Muscle layer of colon (tissue), 2 donors: ENCODE measurements around the gene NFKBIE.
A peak's percentile ranks its signal among the peaks of the same experiment; 100 is the strongest.
"Not testable (repeated sequence)": the region's sequence is repeated elsewhere in the genome, so short reads cannot be mapped to it uniquely, and the experiment has no call there.

Experiments used
- H3K27ac ChIP-seq: one replicate; pipeline ENCODE4 v1.7.0; 2013; ENCODE audit warnings: low read depth, mild to moderate bottlenecking, low read length, moderate library complexity
- H3K27me3 ChIP-seq, 2 donors: one replicate each; pipeline ENCODE4 v1.7.0; 2013; ENCODE audit warnings: low read length in 2 of 2, mild to moderate bottlenecking in 2 of 2; ENCODE audit not compliant: insufficient read depth in 2 of 2, control insufficient read depth in 1 of 2
- H3K36me3 ChIP-seq: one replicate; pipeline ENCODE4 v1.7.0; 2013; ENCODE audit warnings: mild to moderate bottlenecking, low read length; ENCODE audit not compliant: insufficient read depth
- H3K4me1 ChIP-seq: one replicate; pipeline ENCODE4 v1.7.0; 2013; ENCODE audit warnings: mild to moderate bottlenecking, low read length; ENCODE audit not compliant: insufficient read depth
- H3K4me3 ChIP-seq, 2 donors: one replicate each; pipeline ENCODE4 v1.7.0; 2013; ENCODE audit warnings: low read length in 2 of 2, low read depth in 1 of 2, mild to moderate bottlenecking in 1 of 2, moderate library complexity in 1 of 2
- H3K9ac ChIP-seq: one replicate; pipeline ENCODE4 v1.7.0; 2013; ENCODE audit warnings: low read length
- H3K9me3 ChIP-seq: one replicate; pipeline ENCODE4 v1.7.0; 2013; ENCODE audit warnings: mild to moderate bottlenecking, low read length
- donor health status: abdominal sarcoma.
- donor health status: Adenocarcinoma of cecum.

Gene NFKBIE

GRCh38 chr6:44265007-44265721, at the start of gene NFKBIE:
TSS of gene NFKBIE (minus strand) at chr6:44265551. CDS start at chr6:44265346, 205 bp downstream.
- Histone ChIP-seq H3K36me3 (peaks cover 2% of the 10 kb centered on the region), H3K9ac (peak within 1 kb of the TSS; percentile 53)

GRCh38 chr6:44314657-44315056, 49.3 kb upstream of the NFKBIE start:
- H3K27me3 ChIP-seq = not testable (repeated sequence)
- peaks cover 18% of the 10 kb centered on the region for H3K36me3 ChIP-seq

More at GRCh38 chr6:44265007-44265721, at the start of gene NFKBIE:
- H3K9me3 ChIP-seq = no peaks in the 10 kb centered on the region
- H3K4me3 ChIP-seq = peak within 1 kb of the TSS; percentile 79 to 81
- peaks cover 29% of the 10 kb centered on the region for H3K4me1 ChIP-seq
- peak within 1 kb of the TSS; percentile 84 for H3K27ac ChIP-seq
- H3K27me3 ChIP-seq = peaks cover 15 to 19% of the 10 kb centered on the region in 2 donors

GRCh38 chr6:44312901-44313788, 47.8 kb upstream of the NFKBIE start, which contains the start of gene AARS2:
TSS of gene AARS2 (minus strand) at chr6:44313347. CDS start at chr6:44313323, 24 bp downstream.
- peak within 1 kb of the TSS; percentile 75 for H3K27ac ChIP-seq
- H3K36me3 ChIP-seq = peaks cover 27% of the 10 kb centered on the region
- peak within 1 kb of the TSS; percentile 80 to 88 for H3K4me3 ChIP-seq
- no peaks in the 10 kb centered on the region for H3K9me3 ChIP-seq
- H3K27me3 ChIP-seq = no peaks in the 10 kb centered on the region
- H3K9ac ChIP-seq = peak within 1 kb of the TSS; percentile 53
- H3K4me1 ChIP-seq = peaks cover 8% of the 10 kb centered on the region

More at GRCh38 chr6:44314657-44315056, 49.3 kb upstream of the NFKBIE start:
- H3K9me3 ChIP-seq, H3K4me1 ChIP-seq, H3K27ac ChIP-seq, H3K9ac ChIP-seq, H3K4me3 ChIP-seq: not testable (repeated sequence)

GRCh38 chr6:44311767-44312166, 46.4 kb upstream of the NFKBIE start:
- Histone ChIP-seq H3K9me3 (no peaks in the 10 kb centered on the region), H3K4me1 (peaks cover 8% of the 10 kb centered on the region), H3K4me3 (peak overlapping the region in 1 of 2 donors; percentile 80), H3K36me3 (peaks cover 41% of the 10 kb centered on the region), H3K27me3 (no peaks in the 10 kb centered on the region), H3K27ac (no peak overlapping the region), H3K9ac (peak overlapping the region; percentile 53)

- Histone ChIP-seq H3K9ac (no peak overlapping the region), H3K9me3 (no peaks in the 10 kb centered on the region), H3K4me3 (no peak overlapping the region), H3K27ac (no peak overlapping the region), H3K27me3 (no peaks in the 10 kb centered on the region), H3K4me1 (peaks cover 8% of the 10 kb centered on the region), H3K36me3 (peaks cover 46% of the 10 kb centered on the region)
Observed at GRCh38 chr6:44311304-44311703, 46.0 kb upstream of the NFKBIE start.

GRCh38 chr6:44310241-44310640, 44.9 kb upstream of the NFKBIE start:
- Histone ChIP-seq H3K27ac (no peak overlapping the region), H3K4me1 (peaks cover 8% of the 10 kb centered on the region), H3K36me3 (peaks cover 55% of the 10 kb centered on the region), H3K4me3 (no peak overlapping the region), H3K9me3 (no peaks in the 10 kb centered on the region), H3K27me3 (no peaks in the 10 kb centered on the region), H3K9ac (no peak overlapping the region)

- Histone ChIP-seq H3K27ac (no peak overlapping the region), H3K36me3 (peaks cover 62% of the 10 kb centered on the region)
Observed at GRCh38 chr6:44309631-44310030, 44.3 kb upstream of the NFKBIE start.

GRCh38 chr6:44309092-44309491, 43.7 kb upstream of the NFKBIE start:
- Histone ChIP-seq H3K27ac (no peak overlapping the region), H3K4me1 (peaks cover 8% of the 10 kb centered on the region), H3K9ac (no peak overlapping the region), H3K36me3 (peaks cover 67% of the 10 kb centered on the region), H3K27me3 (no peaks in the 10 kb centered on the region), H3K4me3 (no peak overlapping the region), H3K9me3 (no peaks in the 10 kb centered on the region)

More at GRCh38 chr6:44309631-44310030, 44.3 kb upstream of the NFKBIE start:
- no peaks in the 10 kb centered on the region for H3K27me3 ChIP-seq
- H3K9me3 ChIP-seq = no peaks in the 10 kb centered on the region
- H3K4me1 ChIP-seq = peaks cover 8% of the 10 kb centered on the region
- no peak overlapping the region for H3K9ac ChIP-seq
- H3K4me3 ChIP-seq = no peak overlapping the region

- Histone ChIP-seq H3K9ac (no peak overlapping the region), H3K36me3 (peaks cover 86% of the 10 kb centered on the region), H3K9me3 (no peaks in the 10 kb centered on the region), H3K27ac (no peak overlapping the region), H3K4me3 (no peak overlapping the region), H3K27me3 (no peaks in the 10 kb centered on the region), H3K4me1 (peaks cover 4% of the 10 kb centered on the region)
Observed at GRCh38 chr6:44307217-44307616, 41.9 kb upstream of the NFKBIE start.

- Histone ChIP-seq H3K9ac (no peak overlapping the region), H3K36me3 (peaks cover 91% of the 10 kb centered on the region), H3K27ac (no peak overlapping the region), H3K27me3 (no peaks in the 10 kb centered on the region), H3K4me3 (no peak overlapping the region), H3K9me3 (no peaks in the 10 kb centered on the region), H3K4me1 (no peaks in the 10 kb centered on the region)
Observed at GRCh38 chr6:44306710-44307109, 41.4 kb upstream of the NFKBIE start.

- Histone ChIP-seq H3K9ac (no peak overlapping the region), H3K4me3 (no peak overlapping the region), H3K27ac (no peak overlapping the region), H3K36me3 (peaks cover 92% of the 10 kb centered on the region), H3K27me3 (no peaks in the 10 kb centered on the region), H3K4me1 (no peaks in the 10 kb centered on the region), H3K9me3 (no peaks in the 10 kb centered on the region)
Observed at GRCh38 chr6:44305200-44305725, 39.9 kb upstream of the NFKBIE start.
